Activated CD4-positive, alpha-beta T cell treated with anti-CD3 and anti-CD28 coated beads for 36 hours (primary cell): ENCODE results near the gene EMCN. TPM values are rescaled to one million over a fixed set of nuclear protein-coding genes. Genes with fewer than 3 reads are reported as not detected.

Source experiments
- ATAC-seq: fragments of 200-7000 bp; cut with Tn5 transposase; one replicate; pipeline ENCODE4 v1.10.0; 2021; ENCODE audit warnings: mild to moderate bottlenecking, moderate library complexity
- CTCF ChIA-PET: fragments of 350-600 bp; sonication (Branson Sonifier 250); formaldehyde crosslinking; loops from one replicate; lab custom pipeline; 2021; ENCODE audit warnings: antibody characterized with exemption; lab: Charles Lee
- POLR2A ChIA-PET: fragments of 350-600 bp; sonication (Branson Sonifier 250); formaldehyde crosslinking; loops from one replicate; lab custom pipeline; 2021; ENCODE audit warnings: antibody characterized with exemption, inconsistent platforms; lab: Charles Lee
- DNase-seq: peaks from one replicate; pipeline ENCODE4 v3.0.0-alpha.2; 2020
- H3K27ac Mint-ChIP-seq: one replicate; pipeline ENCODE4 v1.8.0; 2021; ENCODE audit warnings: mixed read lengths
- H3K27me3 Mint-ChIP-seq: one replicate; pipeline ENCODE4 v1.8.0; 2021; ENCODE audit warnings: mixed read lengths
- H3K36me3 Mint-ChIP-seq: one replicate; pipeline ENCODE4 v1.8.0; 2021; ENCODE audit warnings: low read depth, mixed read lengths
- H3K4me1 Mint-ChIP-seq: one replicate; pipeline ENCODE4 v1.8.0; 2021; ENCODE audit warnings: mixed read lengths
- H3K4me3 Mint-ChIP-seq: one replicate; pipeline ENCODE4 v1.8.0; 2021; ENCODE audit warnings: mild to moderate bottlenecking, moderate library complexity, mixed read lengths
- H3K9me3 Mint-ChIP-seq: one replicate; pipeline ENCODE4 v1.8.0; 2021; ENCODE audit warnings: low read depth, mixed read lengths
- intact Hi-C, 2 experiments: fragments of 100-400 bp; cut with DNase I in 1 of 2; cut with micrococcal nuclease in 1 of 2; formaldehyde crosslinking; loops; one replicate each; pipeline versions ENCODE4 v1.14.2 to v1.15.1; 2022 to 2024; cut with DNase I, micrococcal nuclease
- total RNA-seq, 2 experiments: library from RNA; stranded (reverse); gene quantifications; one replicate each; pipeline ENCODE4 v1.2.3, GENCODE V29; 2021

EMCN gene
- total RNA-seq, 2 experiments from 2014 or later, result not detected

GRCh38 chr4:100525686-100526085 lies 7.9 kb upstream of the EMCN start:
- H3K4me3 Mint-ChIP-seq, result no peak overlapping the region
- peaks cover 15% of the 10 kb centered on the region for H3K9me3 Mint-ChIP-seq
- no peak overlapping the region for H3K27ac Mint-ChIP-seq
- ATAC-seq, result no peak
- peaks cover 5% of the 10 kb centered on the region for H3K4me1 Mint-ChIP-seq
- intact Hi-C loops, result no loop called here
- no peaks in the 10 kb centered on the region for H3K36me3 Mint-ChIP-seq
- ChIA-PET CTCF (no interaction called here), POLR2A (no interaction called here)
- DNase-seq, result no peak
- H3K27me3 Mint-ChIP-seq, result peaks cover 2% of the 10 kb centered on the region

- no peak overlapping the region for H3K4me3 Mint-ChIP-seq
- H3K4me1 Mint-ChIP-seq, result no peaks in the 10 kb centered on the region
- ATAC-seq (no peak), DNase-seq (no peak)
- ChIA-PET POLR2A (no interaction called here), CTCF (no interaction called here)
- intact Hi-C loops, result no loop called here
- H3K36me3 Mint-ChIP-seq, result no peaks in the 10 kb centered on the region
- no peak overlapping the region for H3K27ac Mint-ChIP-seq
- H3K27me3 Mint-ChIP-seq, result peaks cover 8% of the 10 kb centered on the region
- no peaks in the 10 kb centered on the region for H3K9me3 Mint-ChIP-seq
Measured at GRCh38 chr4:100519205-100519604, 1.4 kb upstream of the EMCN start.

GRCh38 chr4:100516225-100516624 lies 1.6 kb downstream of the EMCN start:
- intact Hi-C loops, result no loop called here
- H3K4me1 Mint-ChIP-seq, result no peaks in the 10 kb centered on the region
- no peak overlapping the region for H3K4me3 Mint-ChIP-seq
- CTCF ChIA-PET, result no interaction called here
- ATAC-seq, result no peak
- no peaks in the 10 kb centered on the region for H3K9me3 Mint-ChIP-seq
- H3K27ac Mint-ChIP-seq, result no peak overlapping the region
- H3K36me3 Mint-ChIP-seq, result no peaks in the 10 kb centered on the region
- DNase-seq, result no peak
- peaks cover 14% of the 10 kb centered on the region for H3K27me3 Mint-ChIP-seq
- POLR2A ChIA-PET, result no interaction called here

GRCh38 chr4:100511896-100512295 lies 5.9 kb downstream of the EMCN start:
- H3K4me1 Mint-ChIP-seq, result no peaks in the 10 kb centered on the region
- H3K9me3 Mint-ChIP-seq, result no peaks in the 10 kb centered on the region
- no peak overlapping the region for H3K27ac Mint-ChIP-seq
- H3K36me3 Mint-ChIP-seq, result no peaks in the 10 kb centered on the region
- H3K27me3 Mint-ChIP-seq, result peaks cover 14% of the 10 kb centered on the region
- ChIA-PET CTCF (no interaction called here), POLR2A (no interaction called here)
- DNase-seq, result no peak
- no peak overlapping the region for H3K4me3 Mint-ChIP-seq
- intact Hi-C loops, result no loop called here
- ATAC-seq, result no peak

- ATAC-seq, result no peak
- H3K27ac Mint-ChIP-seq, result no peak overlapping the region
- no peaks in the 10 kb centered on the region for H3K36me3 Mint-ChIP-seq
- H3K9me3 Mint-ChIP-seq, result no peaks in the 10 kb centered on the region
- no peaks in the 10 kb centered on the region for H3K4me1 Mint-ChIP-seq
- ChIA-PET POLR2A (no interaction called here), CTCF (interaction anchor here (0.5 to 1.2 kb wide), 3 partner anchors 10 to 119 kb away, joined by 3 to 4 read pairs (median 3); no protein-coding TSS in a partner anchor)
- intact Hi-C loops, result no loop called here
- no peak overlapping the region for H3K4me3 Mint-ChIP-seq
- H3K27me3 Mint-ChIP-seq, result peaks cover 9% of the 10 kb centered on the region
- no peak for DNase-seq
Measured at GRCh38 chr4:100510551-100510950, 7.3 kb downstream of the EMCN start.

GRCh38 chr4:100509386-100509785 lies 8.4 kb downstream of the EMCN start:
- Mint-ChIP-seq H3K36me3 (no peaks in the 10 kb centered on the region), H3K27me3 (peaks cover 7% of the 10 kb centered on the region), H3K9me3 (no peaks in the 10 kb centered on the region), H3K4me3 (no peak overlapping the region), H3K4me1 (no peaks in the 10 kb centered on the region), H3K27ac (no peak overlapping the region)
- intact Hi-C loops, result no loop called here
- DNase-seq (no peak), ATAC-seq (no peak)
- POLR2A ChIA-PET, result no interaction called here
- CTCF ChIA-PET, result interaction anchor here (1.0 kb wide), 1 partner anchor 77 kb away, joined by 4 read pairs; no protein-coding TSS in a partner anchor

GRCh38 chr4:100508691-100509090 lies 9.1 kb downstream of the EMCN start:
- Mint-ChIP-seq H3K27me3 (peaks cover 2% of the 10 kb centered on the region), H3K9me3 (no peaks in the 10 kb centered on the region), H3K4me1 (no peaks in the 10 kb centered on the region), H3K36me3 (no peaks in the 10 kb centered on the region), H3K4me3 (no peak overlapping the region), H3K27ac (no peak overlapping the region)
- ChIA-PET POLR2A (no interaction called here), CTCF (no interaction called here)
- no peak for ATAC-seq
- no peak for DNase-seq
- intact Hi-C loops, result no loop called here

- H3K9me3 Mint-ChIP-seq, result no peaks in the 10 kb centered on the region
- H3K36me3 Mint-ChIP-seq, result no peaks in the 10 kb centered on the region
- intact Hi-C loops, result no loop called here
- peak; percentile 6 for DNase-seq
- H3K4me3 Mint-ChIP-seq, result no peak overlapping the region
- ChIA-PET CTCF (interaction anchor here (0.6 kb wide), 1 partner anchor 45 kb away, joined by 3 read pairs; no protein-coding TSS in a partner anchor), POLR2A (no interaction called here)
- H3K27ac Mint-ChIP-seq, result no peak overlapping the region
- no peaks in the 10 kb centered on the region for H3K4me1 Mint-ChIP-seq
- no peak for ATAC-seq
- no peaks in the 10 kb centered on the region for H3K27me3 Mint-ChIP-seq
Measured at GRCh38 chr4:100504086-100504874, 13.5 kb downstream of the EMCN start.

- intact Hi-C loops, result no loop called here
- H3K9me3 Mint-ChIP-seq, result no peaks in the 10 kb centered on the region
- H3K36me3 Mint-ChIP-seq, result no peaks in the 10 kb centered on the region
- no peak overlapping the region for H3K4me3 Mint-ChIP-seq
- ChIA-PET CTCF (no interaction called here), POLR2A (no interaction called here)
- no peak overlapping the region for H3K27ac Mint-ChIP-seq
- no peak for DNase-seq
- no peak for ATAC-seq
- H3K27me3 Mint-ChIP-seq, result peaks cover 2% of the 10 kb centered on the region
- H3K4me1 Mint-ChIP-seq, result no peaks in the 10 kb centered on the region
Measured at GRCh38 chr4:100497791-100498190, 20.0 kb downstream of the EMCN start.

GRCh38 chr4:100495074-100495473 lies 22.7 kb downstream of the EMCN start:
- Mint-ChIP-seq H3K9me3 (peaks cover 8% of the 10 kb centered on the region), H3K4me3 (no peak overlapping the region), H3K36me3 (peaks cover 1% of the 10 kb centered on the region), H3K27me3 (peaks cover 2% of the 10 kb centered on the region), H3K4me1 (no peaks in the 10 kb centered on the region), H3K27ac (no peak overlapping the region)
- DNase-seq, result no peak
- no peak for ATAC-seq
- CTCF ChIA-PET, result no interaction called here
- intact Hi-C loops, result no loop called here
- POLR2A ChIA-PET, result no interaction called here

GRCh38 chr4:100494166-100494565 lies 23.7 kb downstream of the EMCN start:
- ChIA-PET CTCF (interaction anchor here (1.0 kb wide), 1 partner anchor 25 kb away, joined by 3 read pairs; no protein-coding TSS in a partner anchor), POLR2A (no interaction called here)
- DNase-seq (no peak), ATAC-seq (no peak)
- H3K9me3 Mint-ChIP-seq, result peaks cover 8% of the 10 kb centered on the region
- H3K4me3 Mint-ChIP-seq, result no peak overlapping the region
- peaks cover 1% of the 10 kb centered on the region for H3K36me3 Mint-ChIP-seq
- H3K27me3 Mint-ChIP-seq, result peaks cover 2% of the 10 kb centered on the region
- no peak overlapping the region for H3K27ac Mint-ChIP-seq
- intact Hi-C loops, result no loop called here
- no peaks in the 10 kb centered on the region for H3K4me1 Mint-ChIP-seq

GRCh38 chr4:100493756-100494155 lies 24.1 kb downstream of the EMCN start:
- ATAC-seq (no peak), DNase-seq (no peak)
- H3K4me1 Mint-ChIP-seq, result no peaks in the 10 kb centered on the region
- POLR2A ChIA-PET, result no interaction called here
- CTCF ChIA-PET, result interaction anchor here (1.0 kb wide), 1 partner anchor 25 kb away, joined by 3 read pairs; no protein-coding TSS in a partner anchor
- H3K36me3 Mint-ChIP-seq, result peaks cover 1% of the 10 kb centered on the region
- H3K27me3 Mint-ChIP-seq, result peaks cover 2% of the 10 kb centered on the region
- intact Hi-C loops, result no loop called here
- H3K4me3 Mint-ChIP-seq, result no peak overlapping the region
- peaks cover 8% of the 10 kb centered on the region for H3K9me3 Mint-ChIP-seq
- H3K27ac Mint-ChIP-seq, result no peak overlapping the region
